Endometrial microvascular endothelial cells (primary cell): ENCODE measurements around the gene GPATCH2. TPM values are rescaled to one million over a fixed set of nuclear protein-coding genes. Genes with fewer than 3 reads are reported as not detected.

Experiments used
- in situ Hi-C: cut with HindIII; loops from 2 replicates; pipeline ENCODE4 v1.10.0; 2017; ENCODE audit warnings: low sequenced_read_pairs, low pct_unique_long_range_greater_than_20kb; ENCODE audit errors: inconsistent ontology term
- total RNA-seq: library from RNA; depleted of rRNA; stranded (reverse); fragments of >200 nt; gene quantifications from one replicate; pipeline ENCODE4 v1.2.3, GENCODE V29; 2015; ENCODE audit errors: inconsistent ontology term

Gene GPATCH2
- total RNA-seq, result 3.6 TPM

- in situ Hi-C loops, result no loop called here
Measured at GRCh38 chr1:217630711-217631591, at the start of gene GPATCH2, which contains the start of gene SPATA17. GPATCH2 (minus strand) TSS chr1:217631090; CDS start chr1:217630971, 119 bp downstream. SPATA17 (plus strand) TSS chr1:217631344; CDS start chr1:217631379, 35 bp downstream.

- in situ Hi-C loops, result no loop called here
Measured at GRCh38 chr1:217674028-217674729, 43.3 kb upstream of the GPATCH2 start.

DNA sequence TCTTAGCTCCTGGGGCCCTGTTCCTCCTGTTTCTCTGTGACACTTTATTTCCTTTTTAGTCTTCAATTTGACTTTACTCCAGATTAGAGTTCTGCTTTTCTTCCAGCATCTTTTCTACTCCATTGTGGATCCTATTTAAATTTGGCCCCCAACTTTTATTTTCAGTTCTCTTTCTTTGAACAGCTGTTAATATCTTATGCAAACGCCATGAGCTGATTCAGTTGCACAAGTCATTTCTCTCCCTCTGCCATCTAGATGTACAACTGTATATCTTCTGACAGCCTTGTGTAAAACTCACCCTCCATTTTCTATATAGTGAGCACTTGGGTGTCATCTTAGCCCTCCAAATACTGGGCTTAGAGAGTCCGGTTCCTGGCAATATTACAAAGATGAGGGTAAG is 42.5 kb upstream of the GPATCH2 start:
- in situ Hi-C loops, result no loop called here

GRCh38 chr1:217668351-217668940 is 37.6 kb upstream of the GPATCH2 start:
- in situ Hi-C loops, result no loop called here

- in situ Hi-C loops, result no loop called here
Measured at GRCh38 chr1:217661407-217661806, 30.5 kb upstream of the GPATCH2 start.

GRCh38 chr1:217660353-217661062 is 29.6 kb upstream of the GPATCH2 start:
- in situ Hi-C loops, result no loop called here

DNA sequence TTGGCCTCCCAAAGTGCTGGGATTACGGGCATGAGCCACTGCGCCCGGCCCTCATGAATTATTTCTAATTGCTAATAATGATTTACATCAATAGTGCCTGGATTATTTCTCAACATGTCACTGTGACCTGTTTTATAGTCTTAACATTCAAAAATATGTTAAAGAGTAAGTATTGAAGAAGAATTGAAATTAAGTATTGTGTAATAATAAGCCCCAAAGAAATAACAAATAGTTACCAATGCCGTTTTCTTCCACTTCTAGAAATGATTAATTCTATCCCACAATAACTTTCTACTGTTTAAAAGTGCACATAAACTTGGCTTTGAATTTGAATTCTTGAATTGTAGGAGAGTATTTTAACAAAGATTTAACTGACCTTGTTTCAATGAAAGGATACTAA is 19.8 kb upstream of the GPATCH2 start:
- in situ Hi-C loops, result no loop called here

DNA sequence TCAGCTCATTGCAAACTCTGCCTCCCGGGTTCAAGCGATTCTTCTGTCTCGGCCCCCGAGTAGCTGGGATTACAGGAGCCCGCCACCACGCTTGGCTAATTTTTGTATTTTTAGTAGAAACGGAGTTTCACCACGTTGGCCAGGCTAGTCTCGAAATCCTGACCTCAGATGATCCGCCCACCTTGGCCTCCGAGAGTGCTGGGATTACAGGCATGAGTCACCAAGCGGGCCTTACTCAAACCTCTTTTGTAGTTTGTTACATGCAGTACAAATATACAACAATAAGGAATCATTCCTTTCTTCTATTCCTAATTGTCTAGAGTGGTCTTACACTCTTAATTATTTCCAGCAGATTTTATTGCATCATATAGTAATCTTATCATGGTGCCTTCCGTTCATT is 16.9 kb upstream of the GPATCH2 start:
- in situ Hi-C loops, result no loop called here

DNA sequence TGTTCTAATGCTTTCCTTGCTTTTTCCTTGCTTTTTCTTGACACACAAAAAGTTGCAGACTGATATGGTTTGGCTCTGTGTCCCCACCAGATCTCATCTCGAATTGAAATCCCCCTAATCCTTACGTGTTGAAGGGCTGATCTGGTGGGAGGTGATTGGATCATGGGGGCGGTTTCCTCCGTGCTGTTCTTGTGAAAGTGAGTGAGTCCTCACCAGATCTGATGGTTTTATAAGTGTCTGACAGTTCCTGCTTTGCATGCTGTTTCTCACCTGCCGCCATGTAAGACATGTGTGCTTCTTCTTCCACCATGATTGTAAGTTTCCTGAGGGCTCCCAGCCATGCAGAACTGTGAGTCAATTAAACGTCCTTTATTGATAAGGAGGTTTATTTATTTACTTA is 11.6 kb upstream of the GPATCH2 start:
- in situ Hi-C loops, result no loop called here

- in situ Hi-C loops, result no loop called here
Measured at GRCh38 chr1:217627431-217627830, 3.5 kb downstream of the GPATCH2 start.

DNA sequence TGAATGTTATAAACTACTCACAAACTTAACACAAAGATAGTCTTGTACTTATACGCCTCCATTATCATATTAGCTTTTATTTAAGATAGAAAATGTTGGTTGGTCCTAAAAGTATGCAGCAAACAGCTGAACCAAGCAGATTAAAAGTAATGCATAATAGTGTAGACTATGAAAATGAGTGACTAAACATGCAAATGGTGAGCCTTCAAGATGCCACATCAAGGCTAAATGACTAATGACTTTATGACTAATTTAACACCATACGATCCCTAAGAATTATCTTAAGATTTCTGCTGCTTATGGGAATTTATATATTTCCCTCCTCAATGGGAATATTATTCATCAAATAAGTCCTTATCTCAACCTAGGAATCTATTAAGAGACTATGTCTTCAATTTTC is 4.6 kb downstream of the GPATCH2 start:
- in situ Hi-C loops, result no loop called here

- in situ Hi-C loops, result no loop called here
Measured at GRCh38 chr1:217622042-217622441, 8.8 kb downstream of the GPATCH2 start.

GRCh38 chr1:217620814-217621213 is 10.1 kb downstream of the GPATCH2 start:
- in situ Hi-C loops, result no loop called here

GRCh38 chr1:217617126-217617525 is 13.8 kb downstream of the GPATCH2 start:
- in situ Hi-C loops, result no loop called here

GRCh38 chr1:217614200-217614712 is 16.6 kb downstream of the GPATCH2 start:
- in situ Hi-C loops, result no loop called here

DNA sequence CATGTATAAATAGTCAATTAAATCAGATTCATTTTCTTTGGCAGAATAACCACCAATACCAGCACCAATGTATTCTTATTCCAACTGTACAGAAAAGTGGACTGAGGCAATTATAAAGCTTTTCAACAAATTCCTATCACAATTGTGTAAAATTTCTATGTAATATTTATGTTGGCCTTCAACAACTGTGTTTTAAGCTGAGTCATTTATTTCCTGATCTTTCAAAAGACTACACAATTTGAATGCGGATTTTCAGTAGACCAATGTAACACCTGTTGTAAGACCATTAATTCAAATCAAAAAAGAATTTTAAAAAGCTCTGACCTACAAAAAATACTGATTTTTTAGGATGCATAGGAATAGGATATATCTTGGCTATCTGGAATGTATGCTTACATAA is 25.5 kb downstream of the GPATCH2 start:
- in situ Hi-C loops, result no loop called here

GRCh38 chr1:217602380-217602779 is 28.5 kb downstream of the GPATCH2 start:
- in situ Hi-C loops, result no loop called here

DNA sequence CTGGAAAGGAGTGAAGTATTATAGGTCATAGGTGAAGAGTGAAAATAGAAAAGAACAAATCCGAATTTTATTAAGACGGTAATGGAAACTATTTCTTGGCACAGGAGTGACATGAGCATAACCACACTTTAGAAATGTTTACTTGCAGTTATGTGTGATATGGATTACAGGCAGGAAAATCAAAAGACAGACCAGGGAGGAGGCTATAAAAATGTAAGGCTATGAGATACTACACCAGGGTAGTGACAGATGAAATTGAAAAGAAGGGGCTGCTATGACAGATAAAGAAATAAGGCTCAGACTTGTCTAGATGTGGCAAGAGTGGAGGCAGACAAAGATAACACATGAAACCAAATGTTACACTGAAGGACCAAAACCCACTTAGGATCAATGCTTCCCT is 31.7 kb downstream of the GPATCH2 start:
- in situ Hi-C loops, result no loop called here

- in situ Hi-C loops, result no loop called here
Measured at GRCh38 chr1:217590598-217590997, 40.3 kb downstream of the GPATCH2 start.
